Glomerular endothelial cell (primary cell): ENCODE data around the gene NRROS. TPM values are rescaled to one million over a fixed set of nuclear protein-coding genes. Genes with fewer than 3 reads are reported as not detected.
"Not testable (repeated sequence)": the region's sequence is repeated elsewhere in the genome, so short reads cannot be mapped to it uniquely, and the experiment has no call there.

Source experiments
- DNase-seq: peaks from one replicate; pipeline ENCODE4 v3.0.0-alpha.2; 2011; ENCODE audit warnings: low read depth, low spot score; ENCODE audit errors: extremely low read depth
- total RNA-seq: library from RNA; depleted of rRNA; stranded (reverse); fragments of >200 nt; gene quantifications from 2 replicates; pipeline ENCODE4 v1.2.3, GENCODE V29; 2015

Gene NRROS
- total RNA-seq, 1 donor from 2014 or later = 16.4 TPM

DNA sequence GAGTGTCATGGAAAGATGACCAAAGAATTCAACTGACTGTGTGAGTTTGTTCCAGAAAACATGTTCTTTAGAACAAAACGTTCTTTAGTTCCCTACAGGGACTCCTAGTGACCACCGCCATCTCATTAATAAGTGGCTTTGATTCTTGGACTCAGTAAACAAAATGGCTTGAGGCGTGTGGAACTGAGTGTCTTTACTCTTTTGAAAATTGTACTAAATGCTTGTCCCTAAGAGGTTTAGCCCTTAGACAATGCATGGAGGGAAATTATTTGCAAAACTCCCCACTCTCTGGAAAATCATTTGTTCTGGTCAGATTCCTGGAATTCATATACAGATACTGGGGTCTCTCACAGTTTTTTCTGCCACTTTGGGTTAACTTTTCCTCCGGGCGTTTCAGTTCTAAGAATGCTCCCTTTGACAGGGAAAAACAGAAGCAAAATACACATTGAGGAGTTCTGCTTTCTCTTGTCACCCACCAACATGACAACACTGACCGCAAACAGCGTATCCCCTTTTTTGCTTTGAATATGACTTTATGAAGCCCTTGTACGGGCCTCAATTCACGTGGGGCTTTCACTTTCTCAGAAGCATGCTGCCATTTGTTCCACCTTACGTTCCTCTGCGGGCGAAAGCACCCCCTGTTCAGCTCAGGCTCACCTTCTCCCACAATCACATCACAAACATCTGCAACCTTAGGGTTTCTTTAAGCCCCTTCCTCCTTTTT, 15.3 kb upstream of the NRROS start:
- DNase-seq = no peak

GRCh38 chr3:196624907-196625306, 14.6 kb upstream of the NRROS start:
- DNase-seq = no peak

- DNase-seq = no peak
Observed at GRCh38 chr3:196625331-196625730, 14.2 kb upstream of the NRROS start.

DNA sequence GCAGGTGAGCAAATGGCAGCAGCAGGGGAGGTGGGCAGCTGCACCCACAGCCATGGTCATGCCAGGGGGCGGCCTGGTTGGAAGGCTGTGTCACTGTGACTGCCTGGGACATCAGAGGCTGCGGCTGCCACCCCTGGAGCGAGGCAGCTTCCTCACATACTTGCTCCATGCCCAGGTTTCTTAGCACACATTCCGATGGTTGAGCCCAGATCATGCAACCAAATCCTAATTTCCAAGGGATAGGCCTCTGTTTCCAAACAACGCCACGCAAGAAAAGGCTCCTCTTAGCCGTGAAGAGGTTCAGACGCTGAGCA, 11.6 kb upstream of the NRROS start:
- no peak for DNase-seq

- DNase-seq = no peak
Observed at GRCh38 chr3:196629228-196629627, 10.3 kb upstream of the NRROS start.

DNA sequence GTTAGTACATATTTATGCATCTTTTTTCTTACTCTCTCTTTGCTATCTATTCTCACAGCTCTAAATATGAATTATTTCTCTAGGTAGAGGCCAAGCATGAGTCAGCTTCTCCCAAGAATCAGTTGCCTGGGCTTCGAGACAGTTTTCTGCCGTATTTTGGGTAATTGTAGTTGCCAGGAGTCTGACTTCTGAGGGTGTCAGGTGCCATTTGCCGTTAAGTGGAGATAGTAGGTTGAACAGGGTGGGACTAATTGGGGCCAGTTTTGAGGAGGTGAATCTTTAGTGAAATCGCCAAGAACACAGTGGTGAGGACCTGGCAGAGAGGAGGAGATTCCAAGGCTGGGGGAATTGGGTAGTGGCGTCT, 7.8 kb upstream of the NRROS start:
- DNase-seq = no peak

GRCh38 chr3:196632046-196632751, 7.3 kb upstream of the NRROS start:
- DNase-seq = no peak

GRCh38 chr3:196633555-196634151, 5.8 kb upstream of the NRROS start:
- DNase-seq = no peak

DNA sequence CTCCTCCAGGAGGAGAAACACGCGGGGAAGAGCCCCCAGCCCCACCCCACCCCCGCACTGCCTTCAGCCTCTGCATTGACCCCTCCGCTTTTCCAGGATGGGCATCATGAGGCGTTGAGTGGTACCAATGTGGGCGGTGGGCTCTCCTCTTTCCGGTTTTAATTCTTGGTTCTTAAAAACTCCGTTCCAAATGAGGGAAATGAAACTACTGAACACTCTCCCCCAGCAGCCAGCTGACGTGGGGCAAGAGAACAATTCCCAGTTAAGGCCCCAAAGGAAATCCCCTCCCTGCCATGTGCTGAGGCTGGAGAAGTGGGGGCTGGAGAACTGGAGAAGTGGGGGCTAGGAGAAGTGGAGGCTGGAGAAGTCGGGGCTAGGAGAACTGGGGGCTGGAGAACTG, 5.3 kb upstream of the NRROS start:
- DNase-seq = no peak

DNA sequence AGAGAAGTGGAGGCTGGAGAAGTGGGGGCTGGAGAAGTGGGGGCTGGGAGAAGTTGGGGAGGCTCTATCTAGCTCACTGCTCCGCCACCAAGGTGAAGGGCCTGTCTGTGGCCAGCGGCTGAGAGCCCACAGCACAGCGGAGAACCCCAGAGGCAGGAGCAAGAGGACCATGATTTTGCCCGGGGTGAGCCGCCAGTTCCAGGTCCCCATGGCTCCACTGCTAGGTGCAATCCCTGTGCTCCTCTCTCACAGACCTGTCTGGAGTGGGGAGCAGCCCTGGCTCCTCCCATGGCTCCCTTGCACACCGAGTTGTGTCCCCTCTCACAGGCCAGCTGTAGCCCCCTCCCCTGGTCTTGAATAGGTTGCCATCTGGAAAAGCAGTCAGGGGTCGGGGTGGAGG, 4.7 kb upstream of the NRROS start:
- no peak for DNase-seq

DNA sequence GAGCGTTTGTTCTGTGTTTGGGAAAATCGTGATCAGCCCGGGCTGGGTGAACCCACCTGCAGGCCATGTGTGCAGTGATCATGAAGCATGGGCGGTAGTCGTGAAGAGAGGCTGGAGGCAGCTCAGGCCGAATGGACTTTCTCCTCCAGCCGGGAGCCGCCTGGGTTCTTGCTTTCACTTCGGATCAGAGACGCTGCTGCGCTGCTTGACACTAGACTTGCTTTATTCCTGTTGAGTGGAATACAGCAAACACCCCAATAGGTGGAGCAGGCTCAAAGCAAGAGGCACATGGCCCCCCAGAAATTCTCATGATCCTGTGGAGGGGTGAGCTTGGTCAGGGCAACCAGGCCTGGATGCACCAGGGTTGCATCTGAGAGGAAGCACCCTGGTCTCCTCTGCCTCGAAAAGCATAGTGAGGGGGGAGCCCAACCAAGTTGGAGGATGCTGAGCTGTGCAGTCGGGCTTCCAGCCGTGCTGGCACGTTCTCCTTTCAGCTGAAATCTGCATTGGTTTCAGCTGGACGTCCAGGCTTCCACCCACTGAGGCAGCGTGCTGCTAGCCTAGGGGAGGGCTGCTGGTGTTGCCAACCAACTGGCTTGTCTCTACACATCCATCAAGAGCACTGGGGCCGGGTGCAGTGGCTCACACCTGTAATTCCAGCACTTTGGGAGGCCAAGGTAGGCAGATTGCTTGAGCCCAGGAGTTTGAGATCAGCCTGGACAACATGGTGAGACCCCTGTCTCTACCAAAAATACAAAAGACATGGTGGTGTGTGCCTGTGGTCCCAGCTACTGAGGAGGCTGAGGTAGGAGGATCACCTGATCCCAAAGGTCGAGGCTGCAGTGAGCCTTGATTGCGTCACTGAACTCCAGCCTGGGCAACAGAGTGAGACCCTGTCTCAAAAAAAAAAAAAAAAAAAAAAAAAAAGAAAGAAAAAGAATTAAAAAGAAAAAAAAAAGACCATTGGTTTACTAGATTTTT, 2.8 kb upstream of the NRROS start:
- no peak for DNase-seq

DNA sequence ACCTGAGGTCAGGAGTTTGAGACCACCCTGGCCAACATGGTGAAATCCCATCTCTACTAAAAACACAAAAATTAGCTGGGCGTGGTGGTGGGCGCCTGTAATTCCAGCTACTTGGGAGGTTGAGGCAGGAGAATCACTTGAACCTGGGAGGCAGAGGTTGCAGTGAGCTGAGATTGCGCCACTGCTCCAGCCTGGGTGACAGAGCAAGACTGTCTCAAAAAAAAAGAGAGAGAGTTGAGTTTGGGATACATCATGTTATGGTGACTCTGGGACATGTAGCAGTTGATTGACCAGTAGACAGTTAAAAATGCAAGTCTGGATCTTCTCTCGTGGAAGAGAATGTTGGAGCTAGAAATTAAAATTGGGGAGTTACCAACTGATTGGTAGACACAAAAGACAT, 1.6 kb upstream of the NRROS start:
- DNase-seq = not testable (repeated sequence)

DNA sequence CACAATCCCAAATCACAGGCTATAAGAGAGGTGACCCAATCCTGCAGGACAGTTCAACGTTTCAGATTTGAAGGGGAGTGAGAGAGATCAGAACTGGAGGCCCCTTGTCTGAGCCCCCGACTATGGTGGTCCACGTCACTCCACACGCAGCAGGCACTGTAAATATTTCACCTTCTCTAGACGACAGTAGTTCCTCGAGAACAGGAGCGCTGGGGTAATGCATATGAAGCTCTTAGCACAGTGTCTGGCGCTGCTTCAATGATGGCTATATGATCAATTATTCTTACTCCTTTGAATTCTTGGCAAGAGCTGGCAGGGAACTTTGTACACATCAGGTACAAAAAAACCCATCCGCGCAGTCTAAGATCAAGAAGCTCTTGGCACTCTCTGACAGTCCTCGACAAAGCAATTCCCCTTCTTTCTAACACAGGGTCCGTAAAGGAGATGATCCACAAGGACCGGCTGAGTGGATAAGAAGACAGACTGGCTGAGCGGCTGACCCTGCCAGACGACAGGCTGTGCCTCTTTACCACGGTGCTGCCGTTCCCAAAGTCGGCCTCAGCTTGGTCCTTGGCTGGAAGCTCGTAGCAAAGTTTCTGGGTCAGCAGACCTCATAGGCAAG, 522 bp upstream of the NRROS start:
- no peak for DNase-seq

DNA sequence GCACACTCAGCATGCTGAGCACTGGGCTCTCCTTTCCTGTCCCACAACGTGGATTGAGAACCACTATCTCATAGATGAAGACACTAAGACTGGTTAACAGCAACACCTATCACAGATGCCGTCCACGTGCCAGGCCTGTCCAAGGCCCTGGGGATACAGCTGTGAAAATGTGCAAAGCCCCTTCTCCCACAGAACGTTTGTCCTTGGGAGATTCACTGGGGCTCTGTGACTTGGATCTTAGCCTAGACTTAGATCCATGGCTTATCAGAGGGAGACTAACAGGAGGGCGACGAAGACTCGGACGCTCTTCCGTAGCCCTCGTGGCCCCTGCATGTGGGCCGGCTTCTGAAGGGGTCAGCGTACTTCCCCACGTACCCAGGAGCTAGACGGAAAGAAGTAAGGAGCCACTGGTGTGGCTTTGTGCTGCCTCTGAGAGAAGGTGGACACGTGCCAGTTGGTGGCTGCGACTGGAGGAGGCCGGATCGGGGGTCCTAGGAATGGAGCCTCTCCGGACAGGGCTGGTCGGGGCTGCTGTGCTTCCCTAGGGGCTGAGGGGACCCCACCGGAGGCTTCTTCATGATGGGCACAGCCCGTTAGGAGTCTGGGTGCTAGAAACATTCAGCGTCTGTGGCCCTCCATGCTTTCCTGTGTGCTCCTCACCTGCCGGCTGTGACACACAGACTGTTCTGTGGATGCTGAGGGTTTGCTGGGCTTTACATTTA, 964 bp downstream of the NRROS start:
- no peak for DNase-seq

DNA sequence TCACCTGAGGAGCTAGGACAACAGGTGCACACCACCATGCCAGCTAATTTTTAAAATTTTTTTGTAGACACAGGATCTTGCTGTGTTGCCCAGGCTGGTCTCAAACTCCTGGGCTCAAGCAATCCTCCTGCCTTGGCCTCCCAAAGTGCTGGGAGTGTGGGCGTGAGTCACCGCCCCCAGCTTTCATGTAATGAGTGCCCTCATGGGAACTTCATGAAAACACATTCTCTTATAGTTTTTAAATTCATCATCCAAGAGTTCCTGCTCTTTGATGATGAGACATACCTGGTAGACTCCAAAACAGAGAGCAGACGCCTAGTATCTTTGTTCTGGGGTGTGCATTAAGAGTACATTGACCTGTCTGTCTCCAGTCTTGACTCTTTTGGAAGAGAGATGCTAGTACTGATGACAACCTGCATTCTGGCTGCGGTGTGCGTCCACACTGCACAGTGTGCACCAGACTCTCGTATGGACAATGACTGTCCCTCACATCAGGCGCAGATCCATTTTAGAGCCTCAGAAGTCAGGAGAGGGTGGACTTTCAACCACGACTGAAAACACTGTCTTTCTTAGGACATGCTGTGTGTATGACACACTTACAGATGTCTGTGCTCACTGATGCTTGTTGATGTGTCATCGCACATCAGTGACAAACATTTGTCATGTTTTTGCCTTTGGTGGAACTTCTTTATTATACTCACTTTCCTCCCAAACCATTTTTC, 2.0 kb downstream of the NRROS start:
- no peak for DNase-seq

GRCh38 chr3:196642434-196642833, 2.9 kb downstream of the NRROS start:
- no peak for DNase-seq

DNA sequence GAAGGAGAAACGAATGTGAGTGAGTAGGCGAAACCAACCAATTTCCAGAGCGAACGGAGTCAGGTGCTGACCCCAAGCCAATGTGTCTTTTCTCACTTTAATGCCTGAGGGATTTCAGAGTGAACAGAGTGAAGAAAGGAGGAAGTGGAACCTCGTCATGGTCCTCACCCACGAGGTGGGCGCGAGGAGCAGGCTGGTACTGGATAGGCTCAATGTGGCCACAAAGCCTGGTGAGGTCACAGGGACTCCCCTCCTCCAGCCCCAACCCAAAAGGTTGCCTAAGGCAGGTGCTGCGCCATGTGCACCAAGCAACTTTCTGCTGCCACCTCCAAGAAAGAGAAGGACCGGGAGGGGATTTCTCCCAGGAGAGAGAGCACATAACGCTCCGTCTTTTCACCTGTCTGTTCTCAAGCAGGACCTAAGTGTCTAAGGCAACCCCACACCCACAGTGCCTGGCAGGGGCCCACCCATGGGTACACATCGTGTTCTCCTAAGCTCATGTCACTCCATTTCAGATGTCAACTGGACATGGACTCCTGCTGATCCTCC, 3.8 kb downstream of the NRROS start:
- DNase-seq = no peak

- DNase-seq = no peak
Observed at GRCh38 chr3:196643761-196644160, 4.3 kb downstream of the NRROS start.

DNA sequence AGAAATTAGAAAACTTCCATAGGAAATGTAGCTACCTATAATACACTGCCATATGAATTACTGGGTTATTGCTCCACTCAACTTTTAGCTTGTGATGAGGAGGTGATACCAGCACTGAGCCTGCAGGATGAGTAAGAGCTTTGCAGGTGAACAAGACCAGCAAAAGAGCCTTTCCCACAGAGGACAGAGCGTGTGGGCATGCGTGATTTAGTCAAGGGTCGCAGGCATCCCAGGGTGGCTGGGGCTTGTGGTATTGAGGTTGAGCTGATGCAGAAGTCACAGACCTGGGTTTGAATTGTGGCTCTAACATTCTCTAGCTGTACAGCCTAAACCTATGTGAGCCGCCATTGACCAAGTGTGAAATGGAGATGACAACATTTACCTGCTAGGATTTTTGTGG, 5.6 kb downstream of the NRROS start:
- DNase-seq = no peak
